Stimulated activated CD4-positive, alpha-beta T cell treated with anti-CD3 and anti-CD28 coated beads, Interleukin-4, amount 100 ng/mL, for 24 hours (primary cell): ENCODE results near the gene GKN1.
"Not testable (repeated sequence)": the region's sequence is repeated elsewhere in the genome, so short reads cannot be mapped to it uniquely, and the experiment has no call there.

ENCODE experiments used
- DNase-seq: peaks from one replicate; pipeline ENCODE4 v3.0.0-alpha.2; 2020

The GKN1 gene, protein sequence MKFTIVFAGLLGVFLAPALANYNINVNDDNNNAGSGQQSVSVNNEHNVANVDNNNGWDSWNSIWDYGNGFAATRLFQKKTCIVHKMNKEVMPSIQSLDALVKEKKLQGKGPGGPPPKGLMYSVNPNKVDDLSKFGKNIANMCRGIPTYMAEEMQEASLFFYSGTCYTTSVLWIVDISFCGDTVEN

DNA sequence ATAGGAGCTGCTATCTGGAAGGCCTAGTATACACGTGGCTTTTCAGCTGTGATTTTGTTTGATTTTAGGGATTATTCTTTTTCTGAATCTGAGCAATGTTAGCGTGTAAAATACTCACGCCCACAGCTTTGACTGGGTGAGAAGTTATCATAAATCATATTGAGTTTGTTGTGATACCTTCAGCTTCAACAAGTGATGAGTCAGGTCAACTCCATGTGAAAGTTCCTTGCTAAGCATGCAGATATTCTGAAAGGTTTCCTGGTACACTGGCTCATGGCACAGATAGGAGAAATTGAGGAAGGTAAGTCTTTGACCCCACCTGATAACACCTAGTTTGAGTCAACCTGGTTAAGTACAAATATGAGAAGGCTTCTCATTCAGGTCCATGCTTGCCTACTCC lies at the start of gene GKN1:
TSS of gene GKN1 (plus strand) at position 386 of the 400 bp plus-strand sequence. CDS start 42 bp downstream, outside the sequence.
- DNase-seq = no peak

DNA sequence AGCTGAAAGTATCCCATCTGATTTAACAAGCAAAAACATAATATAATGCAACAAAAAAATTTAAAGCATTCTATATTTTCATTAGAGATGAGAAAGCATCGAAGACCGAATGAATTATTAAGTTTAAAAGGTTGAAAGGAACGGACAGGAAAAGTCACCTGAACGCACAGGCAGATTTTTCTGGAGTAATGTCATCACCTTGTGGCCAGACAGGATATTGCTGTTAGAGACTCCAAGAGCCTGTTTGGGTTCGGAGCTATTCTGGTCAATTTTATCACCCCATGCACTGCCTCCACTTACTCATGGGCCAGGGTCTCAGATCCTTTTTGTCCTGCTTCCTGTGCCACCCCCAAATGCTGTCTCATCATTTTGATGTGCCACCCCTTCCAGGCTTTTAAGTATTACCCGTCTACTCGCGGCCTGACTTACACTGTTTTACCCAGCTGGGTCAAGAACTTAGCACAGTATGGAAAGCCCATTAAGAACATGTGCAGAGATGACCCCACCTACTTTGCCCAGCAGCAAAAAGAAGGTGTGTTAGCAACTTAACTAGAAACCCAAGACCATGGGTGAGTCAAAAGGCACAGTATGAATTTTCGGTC lies 49.0 kb upstream of the GKN1 start:
- DNase-seq = peak; percentile 71

DNA sequence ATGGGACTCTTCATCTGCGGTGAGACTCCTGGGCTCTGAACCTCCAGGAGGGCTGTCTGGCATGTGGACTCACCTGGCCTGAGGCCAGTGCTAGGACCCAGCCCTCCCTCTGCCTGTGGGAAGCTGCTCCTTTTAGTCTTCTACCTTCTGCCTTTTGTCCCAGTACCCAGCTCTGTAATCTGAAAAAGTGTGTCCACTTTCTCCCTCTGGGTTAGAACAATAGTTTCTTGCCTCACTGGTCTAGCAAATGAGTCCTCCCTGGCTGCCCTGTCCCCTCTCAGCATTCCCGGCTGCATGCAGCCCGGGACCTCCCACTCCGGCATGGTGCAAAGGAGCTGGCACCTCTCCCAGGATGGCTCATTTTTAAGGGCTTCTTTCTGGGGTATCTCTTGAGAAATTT lies 47.6 kb upstream of the GKN1 start:
- DNase-seq = no peak

DNA sequence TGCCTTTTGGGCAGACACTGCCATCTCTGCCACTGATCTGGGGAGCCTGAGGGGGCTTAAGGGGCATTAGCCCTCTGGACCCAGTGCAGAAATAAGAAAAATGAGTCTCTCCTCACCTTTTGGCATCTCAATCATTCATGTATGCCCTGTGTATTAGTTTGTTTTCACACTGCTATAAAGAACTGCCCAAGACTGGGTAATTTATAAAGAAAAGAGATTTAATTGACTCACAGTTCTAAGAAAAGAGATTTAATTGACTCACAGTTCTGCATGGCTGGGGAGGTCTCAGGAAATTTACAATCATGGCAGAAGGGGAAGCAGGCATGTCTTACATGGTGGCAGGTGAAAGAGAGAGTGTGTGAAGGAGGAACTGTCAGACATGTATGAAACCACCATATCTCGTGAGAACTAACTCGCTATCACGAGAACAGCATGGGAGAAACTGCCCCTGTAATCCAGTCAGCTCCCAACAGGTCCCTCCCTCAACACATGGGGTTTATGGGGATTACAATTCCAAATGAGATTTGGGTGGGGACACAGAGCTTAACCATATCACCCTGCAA lies 43.2 kb upstream of the GKN1 start:
- DNase-seq = no peak

DNA sequence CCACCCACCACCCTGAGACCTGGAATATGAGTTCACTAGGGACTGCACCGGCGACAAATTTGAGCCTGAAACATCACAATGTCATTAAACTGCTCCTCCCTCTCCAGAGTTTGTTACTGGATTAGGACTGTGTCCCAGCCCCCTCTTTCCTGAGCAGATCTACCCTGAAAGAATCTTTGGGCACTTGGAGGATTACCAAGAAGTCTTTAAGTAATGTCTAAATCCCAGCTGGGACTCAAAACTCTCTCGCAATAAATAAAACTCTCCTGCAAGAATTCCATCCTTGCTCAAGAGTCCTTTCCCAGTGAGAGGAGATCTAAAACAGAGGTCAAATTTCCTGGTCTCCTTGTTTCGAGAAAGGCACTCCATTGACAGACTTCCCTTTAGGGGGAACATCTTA lies 42.6 kb upstream of the GKN1 start:
- DNase-seq = no peak

DNA sequence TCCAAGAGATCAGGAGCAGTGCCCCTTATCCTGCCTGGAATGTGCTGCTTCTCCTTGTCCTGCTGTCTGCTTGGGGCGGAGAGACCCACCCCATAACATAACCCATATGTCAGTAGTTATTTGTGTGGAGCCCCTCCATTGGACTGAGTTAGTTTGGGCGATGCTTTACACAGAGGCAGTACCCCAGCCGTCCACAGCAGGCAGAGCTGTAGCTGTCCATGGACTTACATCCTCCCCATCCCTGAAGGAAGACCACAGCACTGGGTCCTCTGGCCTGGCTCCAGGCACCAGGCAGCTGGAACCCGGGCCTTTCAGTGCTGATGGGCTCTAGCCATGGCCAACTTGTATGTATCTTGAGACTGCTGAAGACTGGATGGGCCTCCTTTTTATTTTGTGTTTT lies 42.0 kb upstream of the GKN1 start:
- DNase-seq = no peak

DNA sequence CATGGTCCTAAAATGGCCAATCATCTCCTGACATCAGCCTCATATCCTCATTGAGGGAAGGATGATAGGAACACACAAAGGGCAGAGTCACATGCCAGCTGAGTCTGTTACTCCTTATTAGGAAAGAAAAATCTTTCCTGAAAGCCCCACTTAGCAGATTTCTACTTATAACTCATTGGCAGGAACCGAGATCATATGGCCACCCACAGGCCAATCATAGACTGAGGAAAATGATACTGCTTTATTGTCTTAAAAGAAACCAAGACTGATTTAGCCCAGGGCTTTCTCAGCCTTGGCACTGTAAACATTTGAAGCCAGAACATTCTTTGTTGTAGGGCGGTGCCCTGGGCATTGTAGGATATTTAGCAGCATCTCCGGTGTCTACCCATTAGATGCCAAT lies 40.4 kb upstream of the GKN1 start:
- DNase-seq = no peak

DNA sequence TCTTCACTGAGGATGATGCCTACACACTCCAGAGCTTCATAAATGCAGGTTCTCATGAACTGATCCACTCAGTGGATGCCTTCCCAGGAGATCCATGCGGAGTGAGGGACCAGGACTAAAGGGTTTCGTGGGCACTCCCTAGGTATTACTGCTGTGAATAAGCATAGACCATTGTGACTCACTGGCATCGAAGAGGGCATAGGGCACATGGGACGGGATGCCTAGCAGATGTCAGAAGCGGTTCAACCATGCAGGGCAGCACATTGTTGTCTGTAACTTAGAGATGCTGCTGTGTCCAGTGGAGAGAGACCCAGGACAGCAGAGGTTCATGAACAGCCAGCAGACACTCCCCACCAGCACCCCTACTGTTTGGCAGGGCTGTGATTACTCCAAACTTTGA lies 39.0 kb upstream of the GKN1 start:
- no peak for DNase-seq

DNA sequence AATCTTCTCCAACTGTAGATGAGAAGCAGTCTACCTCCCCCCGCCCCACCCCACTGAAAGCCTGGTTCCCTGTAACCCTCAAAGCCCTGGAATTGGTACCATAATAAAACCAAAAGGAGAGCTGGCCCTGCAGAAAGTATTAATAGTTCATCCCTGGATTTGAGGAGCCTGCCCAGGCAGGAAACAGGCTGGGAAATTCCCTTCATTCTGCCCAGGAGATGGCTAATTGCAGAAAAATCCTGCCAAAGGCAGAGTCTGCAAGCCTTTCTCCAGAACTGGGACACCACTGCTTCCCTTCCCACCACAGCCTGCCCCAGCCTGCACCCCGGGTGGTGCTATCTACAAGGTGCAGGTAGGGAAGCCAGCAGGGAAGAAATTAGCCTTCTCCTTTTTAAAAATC lies 38.0 kb upstream of the GKN1 start:
- no peak for DNase-seq

DNA sequence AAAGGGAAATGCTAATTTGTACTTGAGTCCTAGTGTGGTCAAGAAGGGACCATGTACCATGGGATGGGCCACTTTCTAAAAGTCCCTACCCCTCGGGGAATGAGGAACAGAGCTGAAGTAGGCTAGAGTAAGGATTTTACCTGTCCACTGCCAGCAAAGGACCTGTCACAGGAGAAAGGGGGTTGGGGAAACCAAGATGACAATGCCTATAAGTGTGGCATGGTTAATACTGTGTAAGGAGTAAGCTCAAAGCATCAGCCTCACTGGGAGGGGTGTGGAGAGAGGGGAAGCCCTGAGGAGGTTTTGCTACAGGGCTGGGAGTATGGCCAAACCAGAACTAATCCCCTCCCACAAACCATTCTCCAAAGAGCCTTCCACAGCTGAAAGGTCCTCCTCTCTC lies 37.5 kb upstream of the GKN1 start:
- no peak for DNase-seq

DNA sequence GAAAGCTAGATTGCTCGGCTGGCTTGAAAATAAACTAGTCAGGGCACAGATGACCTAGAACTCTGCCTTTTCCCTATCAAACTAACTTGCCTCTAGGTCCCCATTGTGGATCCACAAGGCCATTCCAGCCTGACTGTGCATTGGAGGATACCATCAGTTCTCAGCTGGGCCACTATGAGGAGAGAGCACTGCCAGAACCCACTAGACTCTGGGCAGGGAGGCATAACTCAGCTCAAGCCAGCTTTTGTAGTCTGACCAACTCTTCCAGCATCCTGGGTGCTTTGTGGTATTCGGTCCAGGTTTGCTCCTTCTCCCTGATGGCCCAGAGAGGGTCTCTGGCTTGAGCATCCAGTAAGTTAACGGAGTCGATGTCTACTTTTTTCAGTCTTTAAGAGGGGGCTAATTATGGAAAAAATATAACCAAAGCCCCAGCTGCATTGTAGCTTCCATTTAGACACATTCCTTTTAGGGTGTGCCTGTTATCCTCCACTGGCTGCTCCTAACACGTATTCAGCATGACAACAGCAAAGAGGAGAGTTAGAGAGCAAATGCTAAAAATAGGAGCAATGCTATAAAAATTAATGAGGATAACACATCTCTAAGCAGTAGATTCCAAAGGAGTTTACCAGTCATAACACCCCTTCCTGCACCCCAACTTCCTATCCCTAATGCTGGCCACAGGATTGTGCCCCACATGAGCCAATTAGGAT lies 36.9 kb upstream of the GKN1 start:
- no peak for DNase-seq

DNA sequence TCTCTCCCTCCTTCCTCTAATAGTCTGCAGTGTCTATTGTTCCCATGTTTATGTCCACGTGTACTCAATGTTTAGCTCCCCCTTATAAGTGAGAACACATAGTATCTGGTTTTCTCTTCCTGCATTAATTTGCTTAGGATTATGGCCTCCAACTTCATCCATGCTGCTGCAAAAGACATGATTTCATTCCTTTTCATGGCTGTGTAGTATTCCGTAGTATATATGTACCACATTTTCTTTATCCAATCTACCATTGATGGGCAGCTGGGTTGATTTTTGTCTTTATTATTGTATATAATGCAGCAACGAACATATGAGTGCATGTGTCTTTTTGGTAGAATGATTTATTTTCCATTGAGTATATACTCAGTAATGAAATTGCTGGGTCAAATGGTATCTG lies 35.5 kb upstream of the GKN1 start:
- DNase-seq = no peak

DNA sequence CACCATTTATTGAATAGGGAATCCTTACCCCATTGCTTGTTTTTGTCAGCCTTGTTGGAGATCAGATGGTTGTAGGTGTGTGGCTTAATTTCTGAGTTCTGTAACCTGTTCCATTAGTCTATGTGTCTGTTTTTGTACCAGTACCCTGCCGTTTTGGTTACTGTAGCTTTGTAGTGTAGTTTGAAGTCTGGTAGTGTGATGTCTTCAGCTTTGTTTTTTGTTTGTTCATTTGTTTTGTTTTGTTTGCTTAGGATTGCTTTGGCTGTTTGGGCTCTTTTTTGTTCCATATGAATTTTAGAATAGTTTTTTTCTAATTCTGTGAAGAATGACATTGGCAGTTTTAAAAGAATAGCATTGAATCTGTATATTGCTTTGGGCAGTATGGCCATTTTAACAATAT lies 34.5 kb upstream of the GKN1 start:
- DNase-seq = no peak

DNA sequence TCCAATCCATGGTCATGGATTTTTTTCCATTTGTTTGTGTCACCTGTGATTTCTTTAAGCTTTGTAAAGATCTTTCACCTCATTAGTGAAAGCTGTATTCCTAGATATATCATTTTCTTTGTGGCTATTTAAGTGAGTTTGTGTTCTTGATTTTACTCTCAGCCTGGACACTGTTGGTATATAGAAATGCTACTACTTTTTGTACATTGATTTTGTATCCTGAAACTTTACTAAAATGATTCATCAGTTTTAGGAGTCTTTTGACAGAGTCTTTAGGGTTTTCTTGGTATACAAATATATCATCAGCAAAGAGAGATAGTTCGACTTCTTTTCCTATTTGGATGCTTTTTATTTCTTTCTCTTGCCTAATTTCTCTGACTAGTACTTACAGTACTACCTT lies 34.1 kb upstream of the GKN1 start:
- no peak for DNase-seq

DNA sequence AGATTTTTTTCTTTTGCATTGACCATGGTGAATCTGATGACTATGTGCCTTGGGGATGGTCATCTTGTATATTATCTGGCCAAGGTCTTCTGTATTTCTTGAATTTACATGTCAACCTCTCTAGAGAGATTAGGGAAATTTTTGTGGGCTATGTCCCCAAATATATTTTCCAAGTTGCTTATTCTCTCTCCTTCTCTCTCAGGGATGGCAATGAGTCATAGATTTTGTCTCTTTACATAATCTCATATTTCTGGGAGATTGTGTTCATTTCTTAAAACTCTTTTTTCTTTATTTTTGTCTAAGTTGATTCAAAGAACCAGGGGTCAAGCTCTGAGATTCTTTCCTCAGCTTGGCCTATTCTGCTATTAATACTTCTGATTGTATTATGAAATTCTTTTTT lies 31.6 kb upstream of the GKN1 start:
- DNase-seq = no peak

DNA sequence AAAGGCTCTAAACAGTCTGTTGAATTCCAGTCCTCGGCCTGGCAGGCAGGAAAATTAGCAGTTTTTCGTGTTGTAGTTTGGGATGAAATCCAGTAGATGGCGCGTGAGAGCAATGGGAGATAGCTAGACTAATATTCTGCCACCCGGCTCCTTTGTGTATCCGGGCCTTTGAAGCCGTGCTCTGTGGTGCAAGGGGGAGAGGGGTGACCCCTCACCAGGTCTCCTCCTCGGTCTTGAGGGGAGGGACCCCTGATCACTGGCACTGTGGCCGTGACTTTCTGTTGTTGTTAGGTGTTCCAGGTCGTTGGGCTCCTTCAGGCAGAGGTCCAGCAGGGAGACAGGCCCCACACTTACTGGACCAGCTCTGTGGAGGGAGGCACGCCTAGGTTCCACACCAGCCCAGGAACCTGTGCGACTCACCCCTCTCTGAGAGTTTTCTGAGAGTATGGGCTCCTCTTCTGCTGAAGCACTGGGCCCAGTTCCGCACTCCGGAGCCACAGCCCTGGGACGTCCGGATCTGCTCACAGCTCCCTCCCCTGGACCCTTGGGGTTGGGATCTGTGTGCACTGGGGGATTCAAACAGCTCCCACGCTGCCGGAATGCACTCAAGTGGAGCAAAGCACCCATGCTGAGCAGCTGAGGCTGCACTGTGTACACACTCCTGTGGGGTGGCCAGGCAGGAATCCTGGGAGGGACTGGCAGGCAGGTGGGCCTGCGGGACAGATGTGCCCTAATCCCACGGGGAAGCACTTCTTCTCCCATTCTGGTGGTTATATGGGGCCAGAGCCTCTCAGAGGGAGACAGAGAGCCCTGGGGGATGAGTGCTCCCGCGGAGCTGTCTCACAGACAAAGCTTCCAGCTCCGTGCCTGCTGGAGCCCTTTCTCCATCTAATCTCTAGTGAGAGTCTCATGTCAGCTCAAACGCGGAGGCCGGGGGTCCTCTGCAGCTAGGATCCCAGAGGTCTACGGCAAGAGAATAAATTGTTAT lies 30.6 kb upstream of the GKN1 start:
- peak; percentile 61 for DNase-seq

DNA sequence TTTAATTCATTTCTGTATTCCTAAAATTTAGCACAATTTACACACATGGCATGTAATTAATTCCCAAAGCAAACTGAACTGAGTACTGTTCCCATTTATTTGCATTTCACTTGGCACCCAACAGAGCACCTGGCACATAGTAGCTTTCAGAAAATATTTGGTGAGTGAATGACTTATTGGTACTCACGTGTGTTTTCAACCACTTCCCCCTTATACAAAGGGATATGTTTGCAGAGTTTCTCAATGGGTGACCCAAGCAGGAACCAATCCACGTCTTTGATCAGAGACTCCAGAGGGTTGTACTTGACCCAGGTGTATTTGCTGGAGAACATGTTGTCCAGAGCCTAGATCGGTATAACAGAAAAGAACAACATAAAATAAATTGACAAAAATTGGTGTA lies 28.3 kb upstream of the GKN1 start:
- DNase-seq = no peak

DNA sequence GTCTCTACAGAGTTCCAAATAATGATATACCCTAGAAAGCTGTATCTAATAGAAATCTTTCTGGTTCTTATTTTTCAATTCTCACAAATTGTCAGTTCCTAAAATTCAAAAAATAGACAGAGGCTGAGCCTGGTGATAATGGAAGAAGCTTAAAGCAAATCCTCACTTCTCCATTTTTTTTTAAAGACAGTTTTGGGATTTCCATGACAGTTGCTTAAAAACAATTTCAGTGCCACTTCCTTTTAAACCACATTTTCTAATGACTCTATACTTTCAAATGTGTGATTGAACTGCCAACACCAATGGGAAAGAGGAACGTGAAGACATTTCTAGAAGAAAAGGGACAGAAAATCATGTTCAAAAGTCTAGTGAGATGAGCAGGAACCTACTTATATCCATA lies 25.7 kb upstream of the GKN1 start:
- DNase-seq = no peak

DNA sequence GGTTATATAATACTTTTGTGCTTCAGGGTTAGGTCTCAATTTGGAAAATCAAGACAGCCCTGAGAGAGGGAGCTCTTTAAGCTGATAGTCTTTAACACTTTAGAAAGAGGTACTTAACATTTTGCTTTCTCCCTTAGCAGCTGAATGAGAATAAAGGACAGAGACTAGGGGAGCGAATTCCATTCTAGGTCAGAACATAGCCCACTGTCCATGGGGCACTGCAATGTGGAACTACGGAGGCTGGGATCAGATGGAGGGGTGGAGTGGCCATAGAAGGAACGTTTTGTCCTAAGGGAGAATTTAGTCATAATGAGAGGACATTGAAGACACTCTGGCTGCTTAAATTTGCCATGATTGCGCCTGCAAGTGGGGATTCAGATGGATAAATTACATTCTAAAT lies 22.5 kb upstream of the GKN1 start:
- DNase-seq = no peak

DNA sequence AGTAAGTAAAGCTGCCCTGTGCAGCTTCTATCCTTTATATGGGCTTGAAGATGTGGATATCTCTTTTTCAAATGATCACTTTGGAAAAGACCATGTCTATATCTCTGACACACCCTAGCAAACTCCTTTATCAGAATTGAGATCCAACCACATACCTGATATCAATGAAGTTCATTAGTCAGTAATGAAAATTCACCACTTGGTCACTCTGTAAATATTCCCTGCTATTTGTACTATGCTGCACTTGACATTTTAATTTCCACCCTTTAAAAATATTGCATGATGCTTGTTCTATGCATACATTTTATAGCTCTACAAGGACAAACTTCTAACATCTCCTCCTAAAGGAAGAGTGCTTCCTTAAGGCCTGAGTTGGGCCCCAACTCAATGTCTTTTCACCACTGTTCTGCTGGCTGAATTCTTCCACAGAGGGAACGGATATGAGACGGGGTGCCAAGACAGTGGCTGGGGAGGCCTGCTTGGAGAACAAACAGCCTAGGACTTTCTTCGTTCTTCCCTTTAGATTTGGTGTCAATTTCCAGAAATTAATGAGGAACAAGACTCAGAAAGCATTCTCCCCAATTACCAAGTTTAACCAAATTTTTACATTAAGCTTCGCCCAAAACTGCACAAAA lies 21.4 kb upstream of the GKN1 start, which contains the start of gene GKN2:
TSS of gene GKN2 (minus strand) at position 7 of the 635 bp plus-strand sequence. CDS start 32 bp downstream, outside the sequence.
- no peak for DNase-seq

DNA sequence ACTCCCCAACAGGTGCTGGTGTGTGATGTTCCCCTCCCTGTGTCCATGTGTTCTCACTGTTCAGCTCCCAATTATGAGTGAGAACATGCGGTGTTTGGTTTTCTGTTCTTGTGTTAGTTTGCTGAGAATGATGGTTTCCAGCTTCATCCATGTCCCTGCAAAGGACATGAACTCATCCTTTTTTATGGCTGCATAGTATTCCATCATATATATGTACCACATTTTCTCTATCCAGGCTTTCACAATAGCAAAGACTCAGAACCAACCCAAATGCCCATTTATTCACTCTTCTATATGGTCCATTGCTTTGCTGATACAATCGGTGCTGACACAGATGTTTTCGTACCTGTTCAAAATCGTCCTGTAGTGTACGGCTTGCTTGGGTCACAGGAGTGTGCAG lies 19.0 kb upstream of the GKN1 start:
- DNase-seq = not testable (repeated sequence)

DNA sequence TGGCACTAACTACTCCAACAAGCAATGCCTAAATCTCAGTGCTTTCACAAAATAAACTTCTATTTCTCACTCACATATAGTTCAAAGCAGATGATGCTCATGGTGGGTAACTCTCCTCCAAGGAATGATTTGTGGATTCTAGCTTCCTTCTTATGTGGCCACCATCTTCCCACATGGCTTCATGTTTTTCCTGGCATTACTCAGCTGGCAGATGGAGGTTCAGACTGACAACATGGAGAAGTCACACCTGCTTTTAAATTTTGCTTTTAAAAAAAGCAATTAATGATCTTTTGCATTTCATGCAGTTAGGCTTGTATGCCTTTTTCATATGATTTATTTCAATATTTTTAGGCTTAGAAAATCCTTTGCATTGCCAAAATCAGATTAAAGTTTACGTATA lies 15.4 kb upstream of the GKN1 start:
- no peak for DNase-seq
